Stimulated activated CD4-positive, alpha-beta T cell treated with anti-CD3 and anti-CD28 coated beads, Interleukin-1b, Interleukin-23, amount 100 ng/mL, for 1 hour (primary cell): Measurements from ENCODE around the gene ATG7.
"Not testable (repeated sequence)": the region's sequence is repeated elsewhere in the genome, so short reads cannot be mapped to it uniquely, and the experiment has no call there.

Experiments
- DNase-seq, 2 donors: peaks; one replicate each; pipeline ENCODE4 v3.0.0-alpha.2; 2020; ENCODE audit warnings: low read depth in 2 of 2

The ATG7 gene

DNA sequence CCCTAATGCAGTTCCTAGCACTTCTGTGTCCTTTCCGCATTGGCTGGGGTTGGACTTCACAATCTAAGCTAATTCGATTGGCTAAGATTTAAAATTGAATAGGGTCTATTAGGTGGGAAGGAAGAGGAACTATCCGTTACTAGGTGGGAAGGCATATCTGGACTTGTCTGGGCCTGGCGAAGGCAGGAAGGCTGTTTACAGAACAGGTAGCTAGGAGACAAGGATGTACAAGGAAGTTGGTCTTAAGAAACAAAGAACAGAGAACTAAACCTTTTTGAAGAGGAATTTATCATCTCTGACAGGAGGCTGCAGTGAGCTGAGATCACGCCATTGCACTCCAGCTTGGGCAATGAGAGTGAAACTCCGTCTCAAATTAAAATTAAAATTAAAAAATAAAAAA lies 17.3 kb upstream of the ATG7 start:
- no peak for DNase-seq

DNA sequence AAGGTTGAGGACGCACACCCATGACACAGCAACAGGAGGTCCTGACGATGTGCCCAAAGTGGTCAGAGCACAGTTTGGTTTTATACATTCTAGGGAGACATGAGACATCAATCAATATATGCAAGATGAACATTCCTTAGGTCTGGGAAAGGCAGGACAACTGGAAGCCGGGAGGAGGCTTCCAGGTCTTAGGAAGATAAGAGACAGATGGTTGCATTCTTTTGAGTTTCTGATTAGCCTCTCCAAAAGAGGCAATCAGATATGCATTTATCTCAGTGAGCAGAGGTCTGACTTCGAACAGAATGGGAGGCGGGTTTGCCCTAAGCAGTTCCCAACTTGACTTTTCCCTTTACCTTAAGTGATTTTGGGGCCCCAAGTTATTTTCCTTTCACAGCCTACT lies 16.7 kb upstream of the ATG7 start:
- DNase-seq, result not testable (repeated sequence)

DNA sequence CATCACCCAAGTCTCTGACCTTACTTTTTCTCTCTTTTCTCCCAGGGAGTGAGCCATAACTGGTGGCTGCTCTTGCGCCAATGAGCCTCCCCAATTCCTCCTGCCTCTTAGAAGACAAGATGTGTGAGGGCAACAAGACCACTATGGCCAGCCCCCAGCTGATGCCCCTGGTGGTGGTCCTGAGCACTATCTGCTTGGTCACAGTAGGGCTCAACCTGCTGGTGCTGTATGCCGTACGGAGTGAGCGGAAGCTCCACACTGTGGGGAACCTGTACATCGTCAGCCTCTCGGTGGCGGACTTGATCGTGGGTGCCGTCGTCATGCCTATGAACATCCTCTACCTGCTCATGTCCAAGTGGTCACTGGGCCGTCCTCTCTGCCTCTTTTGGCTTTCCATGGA lies 13.2 kb upstream of the ATG7 start:
- DNase-seq, result no peak

DNA sequence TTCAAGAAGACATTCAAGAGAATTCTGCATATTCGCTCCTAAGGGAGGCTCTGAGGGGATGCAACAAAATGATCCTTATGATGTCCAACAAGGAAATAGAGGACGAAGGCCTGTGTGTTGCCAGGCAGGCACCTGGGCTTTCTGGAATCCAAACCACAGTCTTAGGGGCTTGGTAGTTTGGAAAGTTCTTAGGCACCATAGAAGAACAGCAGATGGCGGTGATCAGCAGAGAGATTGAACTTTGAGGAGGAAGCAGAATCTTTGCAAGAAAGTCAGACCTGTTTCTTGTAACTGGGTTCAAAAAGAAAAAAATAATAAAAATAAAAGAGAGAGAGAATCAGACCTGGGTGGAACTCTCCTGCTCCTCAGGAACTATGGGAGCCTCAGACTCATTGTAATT lies 11.7 kb upstream of the ATG7 start:
- no peak for DNase-seq

DNA sequence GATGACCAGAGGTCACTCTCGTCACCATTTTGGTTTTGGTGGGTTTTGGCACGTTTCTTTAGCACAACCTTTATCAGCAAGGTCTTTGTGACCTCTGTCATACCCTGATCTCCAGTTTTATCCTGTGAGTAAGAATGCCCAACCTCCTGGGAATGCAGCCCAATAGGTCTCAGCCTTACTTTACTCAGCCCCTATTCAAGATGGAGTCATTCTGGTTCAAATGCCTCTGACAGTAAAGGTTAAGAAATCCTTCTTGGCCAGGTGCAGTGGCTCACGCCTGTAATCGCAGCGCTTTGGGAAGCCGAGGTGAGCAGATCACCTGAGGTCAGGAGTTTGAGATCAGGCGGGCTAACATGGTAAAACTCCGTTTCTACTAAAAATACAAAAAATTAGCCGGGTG lies 3.2 kb upstream of the ATG7 start:
- no peak for DNase-seq

DNA sequence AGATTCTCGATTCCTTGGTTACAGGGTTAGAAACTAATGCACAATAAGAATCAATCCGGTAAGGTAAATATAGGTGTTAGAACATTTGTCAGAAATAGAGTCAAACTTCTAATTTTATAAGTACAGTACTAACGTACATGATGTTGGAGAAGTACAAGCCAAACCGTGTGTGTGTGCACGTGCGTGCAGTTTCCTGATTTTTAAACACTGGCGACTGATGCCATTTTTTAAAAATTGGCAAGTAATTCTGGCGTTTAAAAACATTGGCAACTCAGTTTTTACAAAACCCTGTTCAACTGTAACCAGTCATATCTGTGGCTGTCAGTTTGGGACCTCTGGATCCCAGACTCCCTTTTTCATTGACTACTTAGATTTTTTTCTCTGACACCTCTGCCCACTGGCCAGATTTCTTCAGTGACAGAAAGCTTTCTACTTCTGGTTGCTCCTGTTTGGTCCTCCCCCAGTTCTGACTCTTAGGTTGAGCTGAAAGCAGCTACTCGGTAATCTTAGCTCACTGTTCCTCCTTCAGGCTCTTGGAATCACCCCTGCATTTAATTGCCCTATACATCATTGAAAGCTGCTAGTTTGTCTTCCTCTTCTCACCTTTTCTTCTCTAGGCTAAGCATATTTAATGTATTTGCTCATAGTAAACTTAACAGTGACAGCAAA lies 843 bp downstream of the ATG7 start:
- no peak for DNase-seq

DNA sequence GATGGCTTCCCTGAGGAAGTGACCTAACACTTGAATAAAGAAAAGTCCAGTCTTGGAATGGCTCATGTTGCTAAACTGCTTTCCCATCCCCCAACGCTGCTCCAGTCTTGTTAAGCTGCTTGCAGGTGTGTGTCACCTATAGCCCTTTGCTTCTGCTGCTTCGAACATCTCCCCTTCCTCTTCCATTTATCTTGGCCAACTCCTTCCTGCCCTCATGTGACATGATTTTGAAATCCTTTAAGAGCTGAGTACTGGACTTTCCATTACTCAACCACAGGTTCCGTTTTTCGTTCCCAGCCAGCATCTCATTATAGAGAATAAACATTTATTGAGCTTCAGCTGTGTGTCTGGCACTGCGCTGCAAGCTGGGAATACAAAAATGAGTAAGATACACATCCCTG lies 1.7 kb downstream of the ATG7 start:
- DNase-seq, result no peak

DNA sequence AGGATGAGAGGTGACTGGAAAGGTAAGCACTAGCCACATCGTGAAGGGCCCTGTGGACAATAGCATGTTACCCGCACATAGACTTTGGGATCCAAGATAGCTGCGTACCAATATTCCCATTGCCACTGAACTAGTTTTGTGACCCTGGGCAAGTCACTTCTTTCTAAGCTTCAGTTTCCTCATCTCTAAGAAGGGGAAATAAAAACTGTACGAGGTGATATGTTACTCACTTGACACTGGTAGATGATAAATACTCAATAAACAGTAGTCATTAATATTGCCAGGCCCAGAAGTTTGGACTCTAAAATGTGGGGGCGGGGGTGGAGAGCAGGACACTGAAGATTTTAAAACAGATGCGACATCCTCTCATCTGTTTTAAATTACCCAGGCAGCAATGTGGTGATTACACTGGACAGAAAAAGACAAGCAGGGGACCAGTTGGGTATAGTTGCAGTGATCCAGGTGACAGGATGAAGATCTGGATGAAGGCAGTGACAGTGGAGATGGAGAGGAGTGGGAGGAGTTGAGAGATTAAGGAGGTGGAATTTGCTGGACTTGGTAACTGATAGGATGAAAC lies 2.5 kb downstream of the ATG7 start:
- no peak for DNase-seq

DNA sequence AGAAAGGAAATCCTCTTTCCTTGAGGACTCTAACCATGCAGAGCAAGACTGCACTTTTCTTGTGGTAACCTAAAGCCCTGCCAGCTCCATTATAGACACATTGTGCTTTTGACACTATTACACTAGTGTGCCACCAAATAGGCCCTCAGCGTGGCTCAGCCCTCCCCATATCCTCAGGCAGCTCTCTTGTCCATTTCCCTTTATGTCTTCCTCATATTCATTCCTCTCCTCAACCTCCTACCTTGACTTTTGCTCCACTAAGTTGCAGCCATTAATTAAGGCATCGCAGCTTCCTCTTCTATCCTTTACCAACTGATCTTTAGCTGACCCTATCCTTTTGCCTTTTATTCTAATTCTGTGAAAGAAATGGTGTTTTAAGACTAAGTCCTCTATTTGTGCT lies 3.7 kb downstream of the ATG7 start:
- DNase-seq, result no peak

DNA sequence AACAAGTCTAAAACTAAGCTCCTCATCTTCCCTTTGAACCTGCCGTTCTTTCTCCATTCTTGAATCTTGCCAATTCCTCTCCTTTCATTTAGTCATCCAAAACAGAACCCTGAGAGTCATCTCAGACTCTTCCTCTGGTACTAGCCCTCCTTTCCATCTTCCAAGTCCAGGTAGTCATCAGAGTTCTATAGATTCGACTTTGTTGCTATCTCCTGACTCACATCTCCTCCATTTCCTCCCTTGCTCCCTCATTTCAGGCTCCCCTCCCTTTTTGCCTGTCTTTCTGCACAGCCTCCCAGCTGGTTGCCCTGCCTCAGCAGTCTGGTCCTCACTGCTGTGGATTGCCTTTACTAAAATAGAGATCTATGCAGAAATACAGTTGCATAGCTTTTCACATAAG lies 4.7 kb downstream of the ATG7 start:
- DNase-seq, result no peak

DNA sequence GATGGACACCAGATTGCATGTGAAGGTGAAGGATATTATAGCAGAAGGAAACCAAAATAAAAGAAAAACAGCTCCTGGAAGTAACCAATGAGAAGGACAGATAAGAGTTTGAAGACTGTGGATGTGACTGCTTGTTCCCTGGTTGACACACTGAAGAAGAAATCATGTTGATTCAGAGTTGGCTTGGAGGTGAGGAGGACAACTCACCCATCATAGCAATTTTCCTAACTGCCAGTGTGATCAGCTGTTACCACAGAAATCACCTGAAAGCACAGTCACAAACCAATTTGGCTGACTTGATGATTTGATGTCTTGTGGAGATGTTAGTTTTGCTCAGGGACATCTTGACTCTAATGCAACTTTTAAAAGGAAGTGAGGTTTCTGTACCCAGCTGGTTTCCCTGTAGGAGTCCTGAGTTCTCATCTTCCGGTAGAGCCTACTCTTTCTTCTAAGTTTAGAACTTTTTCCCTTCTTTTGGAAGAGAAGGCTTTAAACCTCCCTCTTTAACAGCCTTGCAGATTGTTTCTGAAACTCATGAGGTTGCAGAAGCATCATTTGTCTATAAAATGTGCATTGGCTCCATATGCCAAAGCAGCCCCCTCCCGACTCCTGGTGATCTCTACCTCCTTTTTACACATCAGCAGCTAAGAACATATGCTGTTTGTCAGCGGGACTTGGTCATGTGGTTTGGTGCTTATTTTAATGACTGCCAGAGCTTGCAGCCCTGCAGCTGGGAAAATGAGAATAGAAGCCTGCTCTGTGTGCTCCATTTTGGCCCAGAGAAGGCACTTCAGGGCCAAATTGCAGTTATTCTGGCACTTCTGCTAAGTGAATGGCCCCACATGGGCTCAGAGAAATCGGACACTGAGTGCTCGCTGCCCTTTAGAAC lies 10.3 kb downstream of the ATG7 start:
- DNase-seq, result no peak

DNA sequence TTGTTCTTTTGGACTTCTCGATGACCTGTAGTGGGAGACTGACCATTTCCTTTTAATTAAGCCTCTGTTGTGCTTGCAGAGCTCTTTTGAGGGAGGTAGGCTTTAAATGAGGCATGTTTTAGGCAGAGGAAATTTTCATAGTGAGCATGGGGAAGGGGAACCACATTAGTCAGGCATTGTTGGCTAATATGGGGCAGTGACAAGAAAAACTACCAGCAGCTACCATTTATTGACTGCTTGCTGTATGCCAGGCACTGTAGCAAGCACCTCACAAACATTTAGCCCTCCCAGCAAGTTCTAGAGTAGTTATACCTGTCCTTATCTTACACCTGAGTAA lies 10.9 kb downstream of the ATG7 start:
- no peak for DNase-seq

DNA sequence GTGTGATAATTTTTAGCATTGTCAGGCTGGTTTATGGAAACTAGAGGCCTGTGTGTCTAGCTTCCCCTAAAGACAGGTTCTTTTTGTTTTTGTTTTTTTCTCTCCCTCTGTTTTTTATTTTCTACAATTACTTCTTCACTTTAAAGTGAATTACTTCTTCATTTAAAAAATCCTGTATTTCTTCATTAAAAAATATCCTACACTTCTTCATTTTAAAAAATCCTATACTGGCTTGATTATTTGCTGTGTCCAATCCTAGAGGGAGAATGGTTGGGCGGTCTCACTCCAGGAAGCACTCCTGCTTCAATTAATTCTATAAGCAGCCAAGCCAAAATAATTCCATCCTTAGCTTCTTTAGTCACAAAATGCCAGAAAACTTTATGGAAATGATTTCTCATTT lies 11.8 kb downstream of the ATG7 start:
- DNase-seq, result no peak

DNA sequence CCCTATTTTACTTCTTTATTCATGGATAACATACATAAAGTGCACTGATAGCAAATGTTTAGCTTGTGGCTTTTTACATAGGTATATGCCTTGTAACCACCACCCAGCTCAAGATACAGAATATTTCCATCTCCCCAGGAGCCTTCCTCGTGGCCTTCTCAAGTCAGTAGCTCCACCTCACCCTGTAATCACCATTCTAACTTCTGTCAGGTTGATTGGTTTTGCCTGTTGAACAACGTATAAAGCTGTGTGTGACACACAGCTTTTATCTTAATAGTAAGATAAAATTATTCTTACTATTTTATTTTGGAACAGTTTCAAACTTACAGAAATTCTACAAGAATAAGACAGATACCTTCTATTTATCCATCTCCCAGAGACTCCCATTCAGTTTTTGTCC lies 13.3 kb downstream of the ATG7 start:
- DNase-seq, result no peak

DNA sequence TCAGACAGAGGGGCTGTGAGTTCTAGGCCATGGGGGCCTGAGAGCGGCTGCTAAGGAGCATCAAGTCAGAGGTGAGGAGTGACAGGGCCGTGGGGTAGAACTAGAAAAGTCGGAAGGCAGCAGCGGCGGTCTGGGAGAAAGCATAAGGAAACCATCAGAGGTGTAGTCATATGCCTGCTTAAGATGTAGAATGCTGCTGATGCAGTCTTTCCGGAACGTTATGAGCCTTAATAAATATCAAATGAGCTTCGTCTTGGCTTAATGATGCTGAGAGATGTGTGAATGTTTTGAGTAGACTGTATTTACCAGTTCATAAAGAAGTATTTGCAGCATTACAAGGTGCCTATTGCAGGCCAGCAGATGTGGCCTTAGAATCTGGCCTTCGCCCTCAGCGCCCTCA lies 15.2 kb downstream of the ATG7 start:
- no peak for DNase-seq

DNA sequence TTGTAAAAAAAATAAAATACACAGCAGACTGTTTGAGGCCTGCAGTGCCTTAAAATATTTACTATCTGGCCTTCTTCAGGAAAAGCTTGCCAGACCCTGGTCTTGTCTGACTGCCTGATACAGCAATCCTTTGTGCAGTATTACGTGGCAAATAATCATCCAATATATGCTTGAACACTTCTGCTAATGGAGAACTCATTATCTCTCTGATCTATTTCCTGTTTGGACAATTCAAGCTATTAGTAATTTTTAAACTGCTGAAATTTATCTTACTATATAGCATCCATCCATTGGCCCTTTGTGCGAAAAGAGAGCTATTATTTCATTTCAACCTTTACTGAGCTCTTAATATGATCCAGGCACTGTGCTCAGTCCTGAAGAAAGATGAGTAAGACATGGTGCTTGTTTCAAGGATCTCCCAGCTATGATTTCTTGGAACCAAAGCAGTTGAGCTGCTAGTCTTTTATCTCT lies 15.9 kb downstream of the ATG7 start:
- no peak for DNase-seq

DNA sequence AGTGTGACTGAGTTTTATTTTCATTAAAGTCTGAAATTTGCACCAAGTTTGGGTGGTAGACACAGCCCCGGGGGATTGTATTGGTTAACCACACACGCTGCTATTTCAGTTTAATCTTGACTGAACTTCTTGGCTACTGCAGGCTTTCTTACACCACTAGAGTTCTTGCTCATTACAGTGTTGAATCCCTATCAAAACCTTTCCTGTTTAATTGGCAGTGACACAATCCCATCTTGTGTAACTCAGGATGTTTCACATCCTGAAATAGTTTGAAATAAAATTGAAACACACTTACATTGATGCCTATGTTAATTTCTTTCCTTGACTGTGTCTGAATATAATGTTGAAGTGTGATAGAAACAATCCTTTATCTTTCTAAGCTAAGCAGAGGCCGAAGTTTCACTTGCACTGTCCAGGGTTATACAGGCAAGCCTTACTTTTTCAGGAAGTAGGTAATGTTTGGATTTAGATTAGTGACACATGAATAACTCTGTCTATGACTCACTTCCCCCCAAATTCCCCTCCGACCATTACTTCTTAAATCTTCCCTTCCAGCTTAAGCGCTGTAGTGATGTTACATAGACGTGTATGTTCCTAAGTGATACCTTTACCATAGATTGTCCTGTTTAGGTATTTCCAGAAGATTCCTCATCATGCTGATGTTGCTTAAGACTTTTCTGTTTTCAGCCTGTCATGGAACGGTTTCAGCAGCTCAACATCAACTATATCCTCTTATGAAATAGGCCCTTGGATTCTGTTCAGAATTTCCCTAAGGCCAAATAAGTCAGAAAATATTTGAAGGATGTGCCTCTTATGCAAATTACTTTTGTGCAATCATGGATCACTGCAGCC lies 16.8 kb downstream of the ATG7 start:
- DNase-seq, result no peak

DNA sequence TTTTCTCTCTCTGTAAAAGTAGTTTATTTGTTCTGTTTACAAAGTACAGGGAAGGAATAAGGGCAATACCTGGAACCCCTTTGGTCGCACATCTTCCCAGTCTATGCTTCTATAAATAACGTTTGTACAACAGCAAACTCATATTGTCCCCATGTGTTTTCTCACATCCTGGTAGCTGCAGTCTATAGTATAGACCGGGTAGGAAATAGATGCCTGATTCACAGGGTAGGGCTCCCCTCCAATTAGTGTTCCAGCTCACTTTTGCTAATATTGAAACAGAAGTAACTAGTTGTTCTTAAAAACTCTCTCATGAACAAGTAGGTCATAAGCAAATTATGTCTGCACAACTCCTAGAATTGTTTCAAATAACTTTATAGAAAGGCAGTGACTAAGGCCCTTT lies 17.7 kb downstream of the ATG7 start:
- DNase-seq, result no peak

DNA sequence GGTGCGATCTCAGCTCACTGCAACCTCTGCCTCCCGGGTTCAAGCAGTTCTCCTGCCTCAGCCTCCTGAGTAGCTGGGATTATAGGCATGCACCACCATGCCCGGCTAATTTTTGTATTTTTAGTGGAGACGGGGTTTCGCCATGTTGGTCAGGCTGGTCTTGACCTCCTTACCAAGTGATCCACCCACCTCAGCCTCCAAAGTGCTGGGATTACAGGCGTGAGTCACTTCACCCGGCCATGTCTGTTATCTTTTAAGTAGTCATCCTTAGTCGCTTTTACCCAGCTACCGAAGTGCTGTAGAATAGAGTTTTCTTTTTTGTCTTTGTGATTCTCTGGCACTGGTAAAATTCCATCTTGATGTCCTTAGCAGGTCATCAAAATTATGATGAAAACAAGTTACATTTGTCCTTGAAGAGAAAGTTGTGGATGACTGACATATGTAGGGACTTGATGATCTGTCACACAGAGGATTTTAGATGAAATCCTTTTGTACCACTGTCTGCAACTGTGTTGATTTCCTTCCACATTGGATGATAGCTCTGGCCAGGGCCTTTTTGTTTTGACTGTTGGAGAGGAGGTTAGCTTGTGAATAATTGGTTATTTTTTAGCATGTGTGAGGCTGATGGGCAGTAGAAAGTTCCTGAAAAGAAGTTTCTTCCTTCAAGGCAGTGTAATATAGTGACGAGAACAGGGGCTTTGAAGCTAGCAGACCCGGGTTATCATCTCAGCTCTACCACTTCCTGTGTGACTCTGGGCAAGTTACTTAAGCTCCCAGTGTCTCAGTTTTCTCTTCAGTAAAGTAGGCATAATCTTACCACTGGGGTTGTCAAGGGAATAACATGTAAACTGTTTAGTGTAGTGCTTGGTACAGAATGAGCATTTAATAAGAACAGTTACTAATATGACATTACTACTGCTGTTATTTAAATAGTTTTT lies 18.8 kb downstream of the ATG7 start:
- DNase-seq, result no peak

DNA sequence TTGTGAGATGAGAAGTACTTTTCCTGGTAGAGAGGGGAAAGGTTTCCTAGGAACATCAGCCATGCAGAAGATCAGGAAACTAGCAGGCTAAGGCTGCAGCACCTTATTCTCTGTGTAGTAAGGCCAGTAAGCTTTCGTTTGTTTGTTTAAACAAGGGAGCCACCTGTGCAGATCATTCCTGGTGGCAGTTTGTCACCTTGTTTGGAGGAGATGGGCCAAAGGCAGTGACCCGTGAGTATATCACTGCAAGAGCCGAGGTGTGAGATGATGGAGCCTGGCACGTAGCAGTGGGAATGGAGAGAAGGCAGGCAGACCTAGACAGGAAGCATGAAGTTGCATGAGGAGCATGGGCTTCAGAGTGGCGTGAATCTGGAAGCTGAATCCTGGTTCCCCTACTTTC lies 19.6 kb downstream of the ATG7 start:
- no peak for DNase-seq

DNA sequence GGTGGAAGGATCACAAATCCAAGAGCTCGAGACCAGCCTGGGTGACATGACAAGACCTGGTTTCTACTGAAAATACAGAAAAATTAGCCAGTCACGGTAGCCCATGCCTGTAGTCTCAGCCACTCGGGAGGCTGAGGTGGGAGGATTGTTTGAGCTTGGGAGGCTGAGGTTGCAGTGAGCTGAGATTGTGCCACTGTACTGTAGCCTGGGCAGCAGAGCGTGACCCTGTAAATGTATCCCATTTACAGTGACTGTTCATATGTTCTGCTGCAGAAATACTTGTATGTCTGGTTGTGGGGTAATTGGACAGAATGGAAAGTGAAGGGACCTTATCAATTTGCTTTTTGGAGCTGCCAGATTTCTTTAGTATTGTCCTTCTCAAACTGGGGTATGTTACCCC lies 24.9 kb downstream of the ATG7 start:
- no peak for DNase-seq
